IPS-18a (cell line): ENCODE results near the gene TOLLIP.

Experiments
- H3K27ac ChIP-seq: one replicate; pipeline ENCODE4 v1.5.1; 2013; ENCODE audit warnings: low read length
- H3K27me3 ChIP-seq: one replicate; pipeline ENCODE4 v1.6.1; 2013; ENCODE audit warnings: mild to moderate bottlenecking, low read length; ENCODE audit not compliant: control insufficient read depth, insufficient read depth
- H3K36me3 ChIP-seq: one replicate; pipeline ENCODE4 v1.6.1; 2013; ENCODE audit warnings: low read depth, low read length; ENCODE audit not compliant: control insufficient read depth
- H3K4me1 ChIP-seq: one replicate; pipeline ENCODE4 v1.6.1; 2013; ENCODE audit warnings: low read depth, low read length; ENCODE audit not compliant: control insufficient read depth
- H3K4me3 ChIP-seq: one replicate; pipeline ENCODE4 v1.5.1; 2013; ENCODE audit warnings: low read length
- H3K9ac ChIP-seq: one replicate; pipeline ENCODE4 v1.6.1; 2013; ENCODE audit warnings: mild to moderate bottlenecking, low read length, moderate library complexity
- H3K9me3 ChIP-seq: one replicate; pipeline ENCODE4 v1.6.1; 2013; ENCODE audit warnings: low read depth, low read length; ENCODE audit not compliant: control insufficient read depth

The TOLLIP gene

GRCh38 chr11:1300121-1300520, 9.3 kb downstream of the TOLLIP start:
- no peak overlapping the region for H3K27ac ChIP-seq
- no peaks in the 10 kb centered on the region for H3K27me3 ChIP-seq
- H3K9ac ChIP-seq: no peak overlapping the region
- no peaks in the 10 kb centered on the region for H3K36me3 ChIP-seq
- no peak overlapping the region for H3K4me3 ChIP-seq
- peaks cover 2% of the 10 kb centered on the region for H3K4me1 ChIP-seq
- no peaks in the 10 kb centered on the region for H3K9me3 ChIP-seq

GRCh38 chr11:1299621-1300020, 9.8 kb downstream of the TOLLIP start:
- Histone ChIP-seq H3K36me3 (no peaks in the 10 kb centered on the region), H3K9me3 (no peaks in the 10 kb centered on the region), H3K4me3 (no peak overlapping the region), H3K4me1 (peaks cover 2% of the 10 kb centered on the region), H3K27ac (no peak overlapping the region), H3K9ac (no peak overlapping the region), H3K27me3 (no peaks in the 10 kb centered on the region)

- Histone ChIP-seq H3K36me3 (no peaks in the 10 kb centered on the region), H3K4me3 (no peak overlapping the region), H3K27me3 (no peaks in the 10 kb centered on the region), H3K4me1 (peaks cover 2% of the 10 kb centered on the region), H3K27ac (no peak overlapping the region), H3K9ac (no peak overlapping the region), H3K9me3 (no peaks in the 10 kb centered on the region)
Observed at GRCh38 chr11:1298695-1299492, 10.5 kb downstream of the TOLLIP start.

GRCh38 chr11:1297576-1298473, 11.6 kb downstream of the TOLLIP start:
- Histone ChIP-seq H3K27me3 (no peaks in the 10 kb centered on the region), H3K4me1 (no peaks in the 10 kb centered on the region), H3K4me3 (no peak overlapping the region), H3K9me3 (no peaks in the 10 kb centered on the region), H3K27ac (no peak overlapping the region), H3K9ac (no peak overlapping the region), H3K36me3 (no peaks in the 10 kb centered on the region)

GRCh38 chr11:1297011-1297575, 12.3 kb downstream of the TOLLIP start:
- Histone ChIP-seq H3K27ac (no peak overlapping the region), H3K9me3 (no peaks in the 10 kb centered on the region), H3K9ac (no peak overlapping the region), H3K4me1 (no peaks in the 10 kb centered on the region), H3K4me3 (no peak overlapping the region), H3K27me3 (no peaks in the 10 kb centered on the region), H3K36me3 (no peaks in the 10 kb centered on the region)

GRCh38 chr11:1296287-1296686, 13.1 kb downstream of the TOLLIP start:
- Histone ChIP-seq H3K27me3 (no peaks in the 10 kb centered on the region), H3K27ac (no peak overlapping the region), H3K9me3 (no peaks in the 10 kb centered on the region), H3K4me1 (no peaks in the 10 kb centered on the region), H3K4me3 (no peak overlapping the region), H3K36me3 (no peaks in the 10 kb centered on the region), H3K9ac (no peak overlapping the region)

- Histone ChIP-seq H3K27me3 (no peaks in the 10 kb centered on the region), H3K36me3 (peaks cover 3% of the 10 kb centered on the region)
Observed at GRCh38 chr11:1295591-1295990, 13.8 kb downstream of the TOLLIP start.

GRCh38 chr11:1295086-1295485, 14.3 kb downstream of the TOLLIP start:
- Histone ChIP-seq H3K4me1 (no peaks in the 10 kb centered on the region), H3K27ac (no peak overlapping the region), H3K9me3 (no peaks in the 10 kb centered on the region), H3K9ac (no peak overlapping the region), H3K36me3 (peaks cover 4% of the 10 kb centered on the region), H3K27me3 (no peaks in the 10 kb centered on the region), H3K4me3 (no peak overlapping the region)

More at GRCh38 chr11:1295591-1295990, 13.8 kb downstream of the TOLLIP start:
- Histone ChIP-seq H3K4me1 (no peaks in the 10 kb centered on the region), H3K4me3 (no peak overlapping the region), H3K27ac (no peak overlapping the region), H3K9ac (no peak overlapping the region), H3K9me3 (no peaks in the 10 kb centered on the region)

GRCh38 chr11:1293619-1294015, 15.8 kb downstream of the TOLLIP start:
- no peak overlapping the region for H3K27ac ChIP-seq
- peaks cover 12% of the 10 kb centered on the region for H3K36me3 ChIP-seq
- H3K4me3 ChIP-seq: no peak overlapping the region
- H3K27me3 ChIP-seq: no peaks in the 10 kb centered on the region
- no peaks in the 10 kb centered on the region for H3K9me3 ChIP-seq
- H3K4me1 ChIP-seq: no peaks in the 10 kb centered on the region
- H3K9ac ChIP-seq: no peak overlapping the region

- no peak overlapping the region for H3K27ac ChIP-seq
- H3K36me3 ChIP-seq: peaks cover 12% of the 10 kb centered on the region
- H3K9ac ChIP-seq: no peak overlapping the region
- no peaks in the 10 kb centered on the region for H3K9me3 ChIP-seq
- no peaks in the 10 kb centered on the region for H3K4me1 ChIP-seq
- H3K27me3 ChIP-seq: no peaks in the 10 kb centered on the region
- no peak overlapping the region for H3K4me3 ChIP-seq
Observed at GRCh38 chr11:1292644-1293618, 16.5 kb downstream of the TOLLIP start.
